Glutamatergic neuron (in vitro differentiated cells): ENCODE results near the gene CTBP2. TPM values are rescaled to one million over a fixed set of nuclear protein-coding genes. Genes with fewer than 3 reads are reported as not detected.

Experiments
- DNase-seq: peaks from one replicate; pipeline ENCODE4 v3.0.0; 2022
- H3K27ac Mint-ChIP-seq: one replicate; pipeline ENCODE4 v1.8.0; 2020; ENCODE audit warnings: mild to moderate bottlenecking, mixed read lengths, inconsistent platforms; ENCODE audit not compliant: unreplicated experiment
- H3K27me3 Mint-ChIP-seq: one replicate; pipeline ENCODE4 v1.8.0; 2020; ENCODE audit warnings: mild to moderate bottlenecking, moderate library complexity, mixed read lengths, inconsistent platforms; ENCODE audit not compliant: unreplicated experiment
- H3K36me3 Mint-ChIP-seq: one replicate; pipeline ENCODE4 v1.8.0; 2020; ENCODE audit warnings: mild to moderate bottlenecking, mixed read lengths, inconsistent platforms; ENCODE audit not compliant: unreplicated experiment
- H3K4me1 Mint-ChIP-seq: one replicate; pipeline ENCODE4 v1.8.0; 2020; ENCODE audit warnings: mild to moderate bottlenecking, low read depth, mixed read lengths, inconsistent platforms; ENCODE audit not compliant: unreplicated experiment
- H3K4me3 Mint-ChIP-seq: one replicate; pipeline ENCODE4 v1.8.0; 2020; ENCODE audit warnings: mild to moderate bottlenecking, mixed read lengths, inconsistent platforms; ENCODE audit not compliant: unreplicated experiment
- H3K9me3 Mint-ChIP-seq: one replicate; pipeline ENCODE4 v1.8.0; 2020; ENCODE audit warnings: mild to moderate bottlenecking, moderate library complexity, mixed read lengths, inconsistent platforms; ENCODE audit not compliant: unreplicated experiment
- CTCF ChIP-seq: fragments of 200-600 bp; sonication (generic); IDR thresholded peaks from one replicate; pipeline ENCODE4 v1.5.0; 2021; ENCODE audit not compliant: partially characterized antibody, unreplicated experiment
- total RNA-seq: library from RNA; stranded (reverse); fragmentation: NEBNext Ultra II Directional; extraction: Animal tissue kit (Norgen Biotek cat#: 25700); gene quantifications from one replicate; pipeline ENCODE4 v1.2.1, GENCODE V29; 2021; ENCODE audit not compliant: unreplicated experiment

Gene CTBP2
- total RNA-seq, 1 donor from 2014 or later: 174 TPM

DNA sequence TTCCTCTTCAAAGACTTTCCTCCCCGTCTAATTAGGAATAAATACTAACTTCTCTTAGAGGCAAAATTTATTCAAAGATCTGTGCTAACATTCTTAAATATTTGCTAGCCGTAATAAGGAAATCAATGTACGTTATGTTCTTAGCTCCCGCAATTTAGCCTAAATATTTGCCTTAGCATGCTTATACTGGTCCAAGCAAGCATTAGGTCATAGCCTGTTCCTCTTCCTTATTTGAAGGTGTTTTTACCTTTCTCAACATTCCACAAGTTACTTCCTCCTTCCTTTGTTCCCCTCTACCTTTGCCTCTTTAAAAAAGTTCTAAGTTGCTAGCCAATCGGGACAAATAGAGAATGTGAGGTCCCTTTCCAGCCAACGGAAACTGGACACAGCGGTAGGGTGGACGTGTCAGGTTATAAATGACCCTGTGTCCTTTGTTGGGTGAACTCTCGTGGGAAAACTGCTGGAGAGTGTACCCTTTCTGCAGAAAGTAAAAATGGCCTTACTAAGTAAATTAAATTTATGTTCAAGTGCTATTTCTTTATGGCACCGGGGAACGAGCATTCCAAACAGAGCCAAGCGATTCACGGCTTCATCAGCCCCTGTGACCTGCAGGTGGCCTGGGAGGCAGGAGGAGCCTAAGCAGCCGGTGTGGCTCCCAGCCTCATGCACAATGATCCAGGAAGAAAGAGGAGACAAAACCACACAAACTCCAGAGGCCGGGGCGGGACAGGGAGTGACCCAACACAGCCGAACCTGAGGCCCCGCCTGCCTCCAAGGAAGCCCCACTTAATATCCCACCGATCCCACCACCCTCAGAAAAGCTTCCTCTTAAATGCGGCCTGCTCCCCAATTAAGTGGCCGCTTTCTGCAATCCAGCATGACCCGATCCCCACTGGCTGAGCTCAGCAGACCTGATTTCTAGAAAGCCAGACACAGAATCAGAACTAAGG, 151.4 kb downstream of the CTBP2 start:
- DNase-seq: no peak
- H3K27ac Mint-ChIP-seq: peak overlapping the region; percentile 52
- H3K4me3 Mint-ChIP-seq: no peak overlapping the region
- H3K9me3 Mint-ChIP-seq: peaks cover 15% of the 10 kb centered on the region
- TF ChIP-seq CTCF: no peak
- peaks cover 18% of the 10 kb centered on the region for H3K27me3 Mint-ChIP-seq
- H3K4me1 Mint-ChIP-seq: peaks cover 50% of the 10 kb centered on the region
- peaks cover 7% of the 10 kb centered on the region for H3K36me3 Mint-ChIP-seq

- peaks cover 48% of the 10 kb centered on the region for H3K4me1 Mint-ChIP-seq
- no peak for DNase-seq
- H3K36me3 Mint-ChIP-seq: peaks cover 4% of the 10 kb centered on the region
- peaks cover 18% of the 10 kb centered on the region for H3K27me3 Mint-ChIP-seq
- TF ChIP-seq CTCF: no peak
- peak overlapping the region; percentile 25 for H3K4me3 Mint-ChIP-seq
- peaks cover 12% of the 10 kb centered on the region for H3K9me3 Mint-ChIP-seq
- H3K27ac Mint-ChIP-seq: peak overlapping the region; percentile 82
Observed at GRCh38 chr10:125007436-125007835, 152.9 kb downstream of the CTBP2 start.

- peaks cover 4% of the 10 kb centered on the region for H3K36me3 Mint-ChIP-seq
- no peak for DNase-seq
- H3K4me1 Mint-ChIP-seq: peaks cover 48% of the 10 kb centered on the region
- H3K9me3 Mint-ChIP-seq: peaks cover 12% of the 10 kb centered on the region
- H3K27ac Mint-ChIP-seq: peak overlapping the region; percentile 82
- peak overlapping the region; percentile 25 for H3K4me3 Mint-ChIP-seq
- TF ChIP-seq CTCF: no peak
- H3K27me3 Mint-ChIP-seq: peaks cover 18% of the 10 kb centered on the region
Observed at GRCh38 chr10:125006921-125007426, 153.4 kb downstream of the CTBP2 start.

DNA sequence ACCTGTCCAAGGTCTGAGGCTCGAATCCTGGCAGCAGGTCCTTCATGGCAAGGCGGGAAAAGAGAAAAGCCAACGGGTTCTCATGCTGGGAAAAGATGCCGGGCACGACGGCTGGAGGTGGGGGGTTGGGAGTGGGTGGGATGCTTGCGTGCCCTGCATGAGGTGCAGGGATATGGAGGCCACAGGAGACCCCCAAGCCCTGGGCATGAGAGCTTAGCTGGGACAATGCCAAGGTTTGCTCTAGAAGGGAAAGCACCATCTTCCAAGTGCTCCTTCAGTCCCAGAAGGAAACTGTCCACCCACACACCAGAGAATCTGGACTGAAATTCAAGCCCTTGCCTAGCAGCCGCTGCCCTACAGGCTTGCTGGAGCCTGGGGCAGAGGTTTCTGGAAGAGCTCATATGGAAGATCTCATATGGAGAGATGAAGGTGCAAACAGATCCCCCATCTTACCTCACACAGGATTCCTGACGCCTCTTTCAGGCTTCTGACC, 154.1 kb downstream of the CTBP2 start:
- no peak for TF ChIP-seq CTCF
- Mint-ChIP-seq H3K4me1 (peaks cover 51% of the 10 kb centered on the region), H3K9me3 (peaks cover 12% of the 10 kb centered on the region), H3K36me3 (peaks cover 4% of the 10 kb centered on the region), H3K27ac (peak overlapping the region; percentile 82), H3K4me3 (peak overlapping the region; percentile 68), H3K27me3 (peaks cover 18% of the 10 kb centered on the region)
- no peak for DNase-seq
